Measurements from ENCODE around the gene DOCK6. TPM values are rescaled to one million over a fixed set of nuclear protein-coding genes. Genes with fewer than 3 reads are reported as not detected.
"Not testable (repeated sequence)": the region's sequence is repeated elsewhere in the genome, so short reads cannot be mapped to it uniquely, and the experiment has no call there.

The DOCK6 gene
- total RNA-seq, 1 experiment from 2014 or later = 13.0 TPM

GRCh38 chr19:11172576-11172975 is 89.7 kb downstream of the DOCK6 start:
- DNase-seq (ENCODE audit: low read depth) = no peak

- no peak for DNase-seq (ENCODE audit: low read depth)
Measured at GRCh38 chr19:11171144-11171543, 91.2 kb downstream of the DOCK6 start.

- DNase-seq (ENCODE audit: low read depth) = no peak
Measured at GRCh38 chr19:11169896-11170678, 92.2 kb downstream of the DOCK6 start.

- DNase-seq (ENCODE audit: low read depth) = peak; percentile 99
Measured at GRCh38 chr19:11168568-11168967, 93.8 kb downstream of the DOCK6 start.

GRCh38 chr19:11166281-11167142 is 95.8 kb downstream of the DOCK6 start:
- DNase-seq (ENCODE audit: low read depth) = peak; percentile 86

GRCh38 chr19:11165486-11166030 is 96.8 kb downstream of the DOCK6 start:
- no peak for DNase-seq (ENCODE audit: low read depth)

- DNase-seq (ENCODE audit: low read depth) = no peak
Measured at GRCh38 chr19:11164879-11165406, 97.4 kb downstream of the DOCK6 start.

GRCh38 chr19:11164296-11164695 is 98.0 kb downstream of the DOCK6 start:
- DNase-seq (ENCODE audit: low read depth) = no peak

- not testable (repeated sequence) for DNase-seq (ENCODE audit: low read depth)
Measured at GRCh38 chr19:11160440-11160768, 101.9 kb downstream of the DOCK6 start.

- no peak for DNase-seq (ENCODE audit: low read depth)
Measured at GRCh38 chr19:11159598-11160439, 102.5 kb downstream of the DOCK6 start.

GRCh38 chr19:11155373-11156120 is 106.8 kb downstream of the DOCK6 start, which contains the start of gene SPC24:
TSS of gene SPC24 (minus strand) at chr19:11155782. CDS start at chr19:11155776, 6 bp downstream.
- DNase-seq (ENCODE audit: low read depth) = peak; percentile 97

- DNase-seq (ENCODE audit: low read depth) = no peak
Measured at GRCh38 chr19:11154683-11155047, 107.7 kb downstream of the DOCK6 start.

- peak; percentile 86 for DNase-seq (ENCODE audit: low read depth)
Measured at GRCh38 chr19:11152318-11153062, 109.8 kb downstream of the DOCK6 start.

- no peak for DNase-seq (ENCODE audit: low read depth)
Measured at GRCh38 chr19:11151181-11151580, 111.1 kb downstream of the DOCK6 start.

Other genes starting within 250 kb of the DOCK6 start
- 65.7 and 89.0 TPM in 2 replicates for gene LDLR, start 173.1 kb downstream of the DOCK6 start, total RNA-seq (2014; rRNA removed; shearing (Covaris generic))
- 55.4 and 64.4 TPM in 2 replicates for gene SPC24, start 106.7 kb downstream of the DOCK6 start, total RNA-seq (2014; rRNA removed; shearing (Covaris generic))
- 131 and 183 TPM in 2 replicates for gene KANK2, start 65.0 kb downstream of the DOCK6 start, total RNA-seq (2014; rRNA removed; shearing (Covaris generic))
- not detected in 2 replicates for gene ANGPTL8, start 22.9 kb downstream of the DOCK6 start, total RNA-seq (2014; rRNA removed; shearing (Covaris generic))
- not detected in 2 replicates for gene TSPAN16, start 33.6 kb upstream of the DOCK6 start, total RNA-seq (2014; rRNA removed; shearing (Covaris generic))
- 0.17 and 0.74 TPM in 2 replicates for gene RAB3D, start 77.1 kb upstream of the DOCK6 start, total RNA-seq (2014; rRNA removed; shearing (Covaris generic))
- 206 and 246 TPM in 2 replicates for gene TMEM205, start 83.7 kb upstream of the DOCK6 start, total RNA-seq (2014; rRNA removed; shearing (Covaris generic))
- gene CCDC159, start 84.0 kb upstream of the DOCK6 start, total RNA-seq (2014; rRNA removed; shearing (Covaris generic)) = 4.7 and 7.9 TPM in 2 replicates
- gene PLPPR2, start 92.9 kb upstream of the DOCK6 start, total RNA-seq (2014; rRNA removed; shearing (Covaris generic)) = 27.9 and 31.6 TPM in 2 replicates
- 2.4 and 2.7 TPM in 2 replicates for gene SWSAP1, start 112.1 kb upstream of the DOCK6 start, total RNA-seq (2014; rRNA removed; shearing (Covaris generic))
- gene EPOR, start 121.8 kb upstream of the DOCK6 start, total RNA-seq (2014; rRNA removed; shearing (Covaris generic)) = 10.5 and 10.7 TPM in 2 replicates
- gene RGL3, start 156.8 kb upstream of the DOCK6 start, total RNA-seq (2014; rRNA removed; shearing (Covaris generic)) = 2.5 and 3.7 TPM in 2 replicates
- 0.32 and 0.54 TPM in 2 replicates for gene ODAD3, start 172.6 kb upstream of the DOCK6 start, total RNA-seq (2014; rRNA removed; shearing (Covaris generic))
- 65.9 and 132 TPM in 2 replicates for gene PRKCSH, start 173.1 kb upstream of the DOCK6 start, total RNA-seq (2014; rRNA removed; shearing (Covaris generic))
- gene ELAVL3, start 218.5 kb upstream of the DOCK6 start, total RNA-seq (2014; rRNA removed; shearing (Covaris generic)) = not detected in 2 replicates
- gene ZNF653, start 243.3 kb upstream of the DOCK6 start, total RNA-seq (2014; rRNA removed; shearing (Covaris generic)) = 5.2 and 21.1 TPM in 2 replicates

All from M059J (cell line).